IMR-90 (cell line): ENCODE data around the gene NEDD4L. TPM values are rescaled to one million over a fixed set of nuclear protein-coding genes. Genes with fewer than 3 reads are reported as not detected.

ENCODE experiments used
- ATAC-seq: fragments of 200-7000 bp; cut with Tn5 transposase; 2 replicates; pipeline ENCODE4 v1.9.1; 2020; ENCODE audit warnings: low read depth, mild to moderate bottlenecking, moderate library complexity
- BruUV-seq: library from RNA; stranded (reverse); fragments of 400-500 nt; replicated peaks from 2 replicates; lab custom pipeline; 2021; lab: Mats Ljungman, UMichigan
- CTCF ChIA-PET: fragments of 300-600 bp; formaldehyde crosslinking; extraction: SDS; loops from one replicate; lab custom pipeline; 2021; ENCODE audit warnings: antibody characterized with exemption; lab: Yijun Ruan, JAX
- POLR2A ChIA-PET: fragments of 300-600 bp; sonication (Branson Sonifier 250); formaldehyde crosslinking; loops from one replicate; lab custom pipeline; 2022; ENCODE audit warnings: antibody characterized with exemption; ENCODE audit not compliant: unreplicated experiment; lab: Charles Lee
- DNase-seq: peaks from one replicate; pipeline ENCODE4 v3.0.0; 2013
- H2AFZ ChIP-seq: replicated peaks from 2 replicates; pipeline ENCODE3; 2013; ENCODE audit warnings: low read length, mild to moderate bottlenecking; ENCODE audit not compliant: poor library complexity
- H2AK5ac ChIP-seq: 2 replicates; pipeline ENCODE4 v1.6.1; 2013; ENCODE audit warnings: low read depth, low read length, inconsistent platforms
- H2AK9ac ChIP-seq: replicated peaks from 2 replicates; pipeline ENCODE3; 2013; ENCODE audit warnings: mild to moderate bottlenecking, low read depth, low read length, moderate library complexity; ENCODE audit not compliant: poor library complexity
- H2BK120ac ChIP-seq: 2 replicates; pipeline ENCODE4 v1.6.1; 2013; ENCODE audit warnings: low read depth, low read length, inconsistent platforms
- H2BK15ac ChIP-seq: 3 replicates; pipeline ENCODE4 v1.6.1; 2013; ENCODE audit warnings: low read depth, low read length, inconsistent platforms
- H2BK20ac ChIP-seq: 2 replicates; pipeline ENCODE4 v1.6.1; 2013; ENCODE audit warnings: low read depth, mild to moderate bottlenecking, inconsistent platforms, low read length, moderate library complexity
- H2BK5ac ChIP-seq: 2 replicates; pipeline ENCODE4 v1.6.1; 2013; ENCODE audit warnings: mild to moderate bottlenecking, low read depth, low read length, inconsistent platforms; ENCODE audit not compliant: poor library complexity, severe bottlenecking
- H3K14ac ChIP-seq: replicated peaks from 2 replicates; pipeline ENCODE4 v1.6.1; 2013; ENCODE audit warnings: low read depth, low read length, inconsistent platforms
- H3K18ac ChIP-seq: 2 replicates; pipeline ENCODE4 v1.6.1; 2013; ENCODE audit warnings: low read depth, low read length, control low read depth
- H3K23ac ChIP-seq: 2 replicates; pipeline ENCODE4 v1.6.1; 2013; ENCODE audit warnings: low read depth, low read length, inconsistent platforms
- H3K27ac ChIP-seq: 2 replicates; pipeline ENCODE4 v1.5.1; 2013; ENCODE audit warnings: mild to moderate bottlenecking, control low read depth, low read length; ENCODE audit not compliant: insufficient read depth
- H3K27me3 ChIP-seq: 2 replicates; pipeline ENCODE4 v1.6.1; 2013; ENCODE audit warnings: low read length; ENCODE audit not compliant: control insufficient read depth, insufficient read depth
- H3K36me3 ChIP-seq: 2 replicates; pipeline ENCODE4 v1.6.1; 2013; ENCODE audit warnings: low read length, mixed read lengths; ENCODE audit not compliant: control insufficient read depth, insufficient read depth
- H3K4ac ChIP-seq: 2 replicates; pipeline ENCODE4 v1.6.1; 2013; ENCODE audit warnings: low read depth, low read length, inconsistent platforms
- H3K4me1 ChIP-seq: 2 replicates; pipeline ENCODE4 v1.6.1; 2013; ENCODE audit warnings: low read length, mixed read lengths; ENCODE audit not compliant: control insufficient read depth, insufficient read depth
- H3K4me2 ChIP-seq: 2 replicates; pipeline ENCODE4 v1.6.1; 2013; ENCODE audit warnings: low read depth, mild to moderate bottlenecking, control low read depth, low read length, moderate library complexity
- H3K4me3 ChIP-seq: 2 replicates; pipeline ENCODE4 v1.5.1; 2013; ENCODE audit warnings: low read depth, mild to moderate bottlenecking, control low read depth, low read length, moderate library complexity; ENCODE audit not compliant: insufficient read depth
- H3K56ac ChIP-seq: 2 replicates; pipeline ENCODE4 v1.6.1; 2013; ENCODE audit warnings: low read length, inconsistent platforms; ENCODE audit not compliant: insufficient read depth; ENCODE audit errors: extremely low read depth
- H3K79me1 ChIP-seq, 2 experiments: 2 replicates each; pipeline ENCODE4 v1.6.1; 2013; ENCODE audit warnings: low read length in 2 of 2, inconsistent platforms in 1 of 2, low read depth in 1 of 2
- H3K9ac ChIP-seq: 2 replicates; pipeline ENCODE4 v1.6.1; 2013; ENCODE audit warnings: low read depth, low read length, control low read depth
- H3K9me1 ChIP-seq: 2 replicates; pipeline ENCODE4 v1.6.1; 2013; ENCODE audit warnings: low read length, inconsistent platforms; ENCODE audit not compliant: insufficient read depth
- H3K9me3 ChIP-seq: 2 replicates; pipeline ENCODE4 v1.6.1; 2013; ENCODE audit warnings: low read length; ENCODE audit not compliant: control insufficient read depth, insufficient read depth
- H4K20me1 ChIP-seq: 2 replicates; pipeline ENCODE4 v1.6.1; 2013; ENCODE audit warnings: low read length, inconsistent platforms; ENCODE audit not compliant: insufficient read depth
- H4K5ac ChIP-seq: 2 replicates; pipeline ENCODE4 v1.6.1; 2013; ENCODE audit warnings: mild to moderate bottlenecking, low read depth, low read length, control low read depth
- H4K8ac ChIP-seq, 2 experiments: 2 replicates each; pipeline ENCODE4 v1.6.1; 2013; ENCODE audit warnings: low read depth in 2 of 2, low read length in 2 of 2, control low read depth in 1 of 2, inconsistent platforms in 1 of 2
- H4K91ac ChIP-seq: 2 replicates; pipeline ENCODE4 v1.6.1; 2013; ENCODE audit warnings: low read depth, low read length, inconsistent platforms; ENCODE audit not compliant: insufficient read depth
- BHLHE40 ChIP-seq: fragments of 150-350 bp; IDR thresholded peaks from 2 replicates; pipeline ENCODE4 v1.6.1; 2016; ENCODE audit warnings: mild to moderate bottlenecking, low read depth, low read length
- CEBPB ChIP-seq: IDR thresholded peaks from 2 replicates; pipeline ENCODE4 v1.6.1; 2012; ENCODE audit warnings: low read depth, low read length, improper control_type of control experiment
- CHD1 ChIP-seq: IDR thresholded peaks from 2 replicates; pipeline ENCODE4 v1.6.1; 2012; ENCODE audit warnings: low read depth, low read length, improper control_type of control experiment
- CTCF ChIP-seq: conservative IDR thresholded peaks from 2 replicates; pipeline ENCODE4 v1.5.1; 2012; ENCODE audit warnings: mild to moderate bottlenecking, low read depth, low read length, improper control_type of control experiment
- ELK1 ChIP-seq: fragments of 150-350 bp; IDR thresholded peaks from 2 replicates; pipeline ENCODE4 v1.6.1; 2016; ENCODE audit warnings: low read depth, mild to moderate bottlenecking, low read length, moderate library complexity, borderline replicate concordance
- MAFK ChIP-seq: IDR thresholded peaks from 2 replicates; pipeline ENCODE4 v1.6.1; 2012; ENCODE audit warnings: low read depth, low read length, improper control_type of control experiment
- MAZ ChIP-seq: IDR thresholded peaks from 2 replicates; pipeline ENCODE4 v1.6.1; 2012; ENCODE audit warnings: low read depth, mild to moderate bottlenecking, low read length, improper control_type of control experiment, moderate library complexity, borderline replicate concordance
- NFE2L2 ChIP-seq: fragments of 150-350 bp; IDR thresholded peaks from 2 replicates; pipeline ENCODE4 v1.6.1; 2016; ENCODE audit warnings: low read depth, mild to moderate bottlenecking, low read length
- POLR2A ChIP-seq: IDR thresholded peaks from 2 replicates; pipeline ENCODE4 v1.6.1; 2012; ENCODE audit warnings: mild to moderate bottlenecking, low read depth, low read length
- RAD21 ChIP-seq: IDR thresholded peaks from 2 replicates; pipeline ENCODE4 v1.6.1; 2012; ENCODE audit warnings: low read length, improper control_type of control experiment
- RCOR1 ChIP-seq: IDR thresholded peaks from 2 replicates; pipeline ENCODE4 v1.6.1; 2012; ENCODE audit warnings: mild to moderate bottlenecking, low read length, improper control_type of control experiment; ENCODE audit not compliant: insufficient replicate concordance
- SMC3 ChIP-seq: fragments of 150-350 bp; IDR thresholded peaks from 2 replicates; pipeline ENCODE4 v1.6.1; 2016; ENCODE audit warnings: low read depth, mild to moderate bottlenecking, antibody characterized with exemption, low read length, moderate library complexity
- WGBS, 2 experiments: methylation state at CpG; one replicate each; pipeline versions ENCODE4 v1.1.5 to v1.1.7; 2013; ENCODE audit warnings: missing lambda C conversion rate in 2 of 2; ENCODE audit not compliant: insufficient read length in 1 of 2; ENCODE audit errors: extremely low coverage in 2 of 2; 5-methylcytosine and 5-hydroxymethylcytosine counted together
- dilution Hi-C: fragments of 300-500 bp; cut with HindIII; formaldehyde crosslinking; loops from one replicate; pipeline ENCODE4 v1.14.3; 2018; ENCODE audit warnings: low sequenced_read_pairs; ENCODE audit not compliant: unreplicated experiment
- in situ Hi-C: fragments of 300-500 bp; cut with MboI; formaldehyde crosslinking; loops from 3 replicates; pipeline ENCODE4 v1.14.3; 2019; ENCODE audit warnings: low sequenced_read_pairs, inconsistent platforms, mixed read lengths
- intact Hi-C: fragments of 100-400 bp; cut with micrococcal nuclease; formaldehyde crosslinking; loops from 2 replicates; pipeline ENCODE4 v1.10.0; 2022
- polyA plus RNA-seq, 3 experiments: library from polyadenylated mRNA; depleted of rRNA; stranded (reverse); fragments of >200 nt; gene quantifications; 2 replicates each; pipeline ENCODE4 v1.2.3, GENCODE V29; 2012; ENCODE audit warnings: low replicate concordance in 1 of 3
- total RNA-seq: library from RNA; depleted of rRNA; stranded (reverse); fragments of >200 nt; gene quantifications from 2 replicates; pipeline ENCODE4 v1.2.3, GENCODE V29; 2012

The NEDD4L gene
- total and polyA plus RNA-seq, 2 of the 4 experiments (the other 2 are of a cell fraction) = 10.0 to 10.9 TPM

- H2BK15ac ChIP-seq = no peak overlapping the region
- H3K9ac ChIP-seq = no peak overlapping the region
- TF ChIP-seq POLR2A (no peak), BHLHE40 (no peak), CHD1 (no peak), ELK1 (no peak), CTCF (no peak), CEBPB (no peak), RCOR1 (no peak), MAFK (no peak), SMC3 (no peak), RAD21 (no peak), NFE2L2 (no peak), MAZ (no peak)
- peaks cover 6% of the 10 kb centered on the region; the same call in 1 of the 2 replicates for H3K36me3 ChIP-seq
- no peak overlapping the region for H3K56ac ChIP-seq
- H3K9me3 ChIP-seq = no peaks in the 10 kb centered on the region
- no peak overlapping the region for H3K23ac ChIP-seq
- peaks cover 4% of the 10 kb centered on the region; the same call in 1 of the 2 replicates for H3K4me1 ChIP-seq
- no peak overlapping the region for H3K4me3 ChIP-seq
- H3K4me2 ChIP-seq = no peak overlapping the region
- no peak overlapping the region for H2BK20ac ChIP-seq
- no peak overlapping the region for H3K4ac ChIP-seq
- WGBS, 2 experiments = 100% methylated on average over 1 of the region's 2 CpGs; no CpG with 5 or more reads in 1 of the 2 experiments
- CTCF ChIA-PET = no interaction called here
- no peak overlapping the region for H4K91ac ChIP-seq
- no peak overlapping the region for H4K8ac ChIP-seq
- intact Hi-C loops = no loop called here
- ATAC-seq (no peak), DNase-seq (no peak)
- H4K5ac ChIP-seq = no peak overlapping the region
- H2BK120ac ChIP-seq = no peak overlapping the region
- no peak overlapping the region for H2BK5ac ChIP-seq
- no peak overlapping the region for H2AFZ ChIP-seq
- no peak overlapping the region for H2AK5ac ChIP-seq
- dilution Hi-C loops = no loop called here
- H3K27me3 ChIP-seq = no peaks in the 10 kb centered on the region
- H2AK9ac ChIP-seq = no peak overlapping the region
- POLR2A ChIA-PET = no interaction called here
- no peak overlapping the region for H3K14ac ChIP-seq
- no peak overlapping the region for H3K18ac ChIP-seq
- BruUV-seq = no TSS peak
- no peaks in the 10 kb centered on the region for H4K20me1 ChIP-seq
- H3K79me1 ChIP-seq = no peaks in the 10 kb centered on the region
- in situ Hi-C loops = no loop called here
- H3K27ac ChIP-seq = no peak overlapping the region
- peaks cover 9% of the 10 kb centered on the region for H3K9me1 ChIP-seq
These were observed 349.3 kb downstream of the NEDD4L start for GRCh38 chr18:58393295-58393694.
